SHP77 treated with DMSO at 0.1 percent for 48 hours (cell line): Measurements from ENCODE around the gene PRPF4.

Experiments
- DNase-seq: peaks from one replicate; lab custom pipeline; 2025; lab: John Stamatoyannopoulos, UW

The PRPF4 gene

GRCh38 chr9:113311961-113312360, 36.5 kb downstream of the PRPF4 start:
- no peak for DNase-seq

GRCh38 chr9:113313261-113313660, 37.8 kb downstream of the PRPF4 start:
- DNase-seq: no peak

- DNase-seq: no peak
These were observed 39.8 kb downstream of the PRPF4 start for GRCh38 chr9:113315231-113315630.

- DNase-seq: no peak
These were observed 40.6 kb downstream of the PRPF4 start for GRCh38 chr9:113316030-113316429.

- DNase-seq: no peak
These were observed 42.3 kb downstream of the PRPF4 start for GRCh38 chr9:113317777-113318176.

- DNase-seq: no peak
These were observed 43.6 kb downstream of the PRPF4 start for GRCh38 chr9:113319054-113319453.

- DNase-seq: no peak
These were observed 44.6 kb downstream of the PRPF4 start for GRCh38 chr9:113320051-113320450.

GRCh38 chr9:113322671-113323070, 47.2 kb downstream of the PRPF4 start:
- no peak for DNase-seq

- no peak for DNase-seq
These were observed 50.8 kb downstream of the PRPF4 start for GRCh38 chr9:113326230-113326629.

GRCh38 chr9:113328045-113328782, 52.8 kb downstream of the PRPF4 start:
- no peak for DNase-seq

- DNase-seq: no peak
These were observed 56.3 kb downstream of the PRPF4 start for GRCh38 chr9:113331780-113332179.

GRCh38 chr9:113337714-113338113, 62.3 kb downstream of the PRPF4 start:
- no peak for DNase-seq

- DNase-seq: peak; percentile 82
These were observed 64.7 kb downstream of the PRPF4 start, which contains the start of gene WDR31 for GRCh38 chr9:113340011-113340699. TSS of gene WDR31 (minus strand) at chr9:113340275. CDS start at chr9:113332022, 8,253 bp downstream.

- DNase-seq: no peak
These were observed 66.4 kb downstream of the PRPF4 start for GRCh38 chr9:113341712-113342410.
